Epithelial cell of esophagus (primary cell): ENCODE results near the gene HSPA14.

Experiments
- DNase-seq: peaks from one replicate; pipeline ENCODE4 v3.0.0; 2010; ENCODE audit warnings: low read depth
- H3K4me3 ChIP-seq: 2 replicates; pipeline ENCODE4 v1.5.1; 2011; ENCODE audit warnings: mild to moderate bottlenecking, low read length, control low read depth
- TF ChIP-seq, protein P1 (sequence below): IDR thresholded peaks from 2 replicates; pipeline ENCODE4 v1.5.1; 2011; ENCODE audit warnings: low read depth, mild to moderate bottlenecking, low read length, control low read depth, inconsistent platforms; ENCODE audit not compliant: insufficient read depth; ENCODE audit errors: missing control alignments

HSPA14 gene, protein sequence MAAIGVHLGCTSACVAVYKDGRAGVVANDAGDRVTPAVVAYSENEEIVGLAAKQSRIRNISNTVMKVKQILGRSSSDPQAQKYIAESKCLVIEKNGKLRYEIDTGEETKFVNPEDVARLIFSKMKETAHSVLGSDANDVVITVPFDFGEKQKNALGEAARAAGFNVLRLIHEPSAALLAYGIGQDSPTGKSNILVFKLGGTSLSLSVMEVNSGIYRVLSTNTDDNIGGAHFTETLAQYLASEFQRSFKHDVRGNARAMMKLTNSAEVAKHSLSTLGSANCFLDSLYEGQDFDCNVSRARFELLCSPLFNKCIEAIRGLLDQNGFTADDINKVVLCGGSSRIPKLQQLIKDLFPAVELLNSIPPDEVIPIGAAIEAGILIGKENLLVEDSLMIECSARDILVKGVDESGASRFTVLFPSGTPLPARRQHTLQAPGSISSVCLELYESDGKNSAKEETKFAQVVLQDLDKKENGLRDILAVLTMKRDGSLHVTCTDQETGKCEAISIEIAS

DNA sequence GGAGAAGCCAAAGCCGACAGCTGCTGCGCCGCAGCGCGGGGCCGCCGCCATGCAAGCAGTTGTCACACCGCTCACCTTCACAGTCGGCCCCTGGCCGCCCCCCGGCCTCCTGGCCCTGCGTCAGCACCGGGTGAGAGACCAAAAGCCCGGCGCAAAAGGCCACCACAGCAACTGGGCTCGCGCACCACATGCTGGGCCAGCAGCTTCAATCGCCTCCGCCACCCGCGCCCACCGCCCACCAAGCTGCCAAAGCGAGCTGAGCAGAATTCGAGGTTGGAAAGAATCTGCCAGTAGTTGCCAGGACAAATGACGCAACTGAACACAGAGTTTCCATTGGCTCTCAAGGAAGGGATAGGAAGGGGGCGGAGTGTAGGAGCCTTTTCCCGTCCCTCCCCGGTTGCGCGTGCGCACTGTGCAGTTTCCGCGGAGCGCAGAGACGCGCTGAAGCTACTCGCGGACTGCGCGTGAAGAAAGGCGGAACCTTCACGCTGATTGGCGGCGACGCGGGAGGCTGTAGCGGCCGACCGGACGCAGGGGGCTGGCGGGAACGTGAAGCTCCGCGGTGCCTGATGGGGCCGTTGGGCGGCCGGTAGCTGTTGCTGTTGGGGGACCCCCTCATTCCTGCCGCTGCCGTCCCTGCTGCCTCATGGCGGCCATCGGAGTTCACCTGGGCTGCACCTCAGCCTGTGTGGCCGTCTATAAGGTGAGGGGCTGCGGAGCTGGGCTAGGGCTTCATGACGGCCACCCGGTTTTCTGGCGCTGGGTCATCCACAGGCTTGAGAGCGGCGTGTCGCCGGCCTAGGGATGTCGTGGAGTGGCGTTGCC lies at the start of gene HSPA14, which contains the start of the genes CDNF and MSANTD7:
Gene HSPA14, plus strand, starts transcription at position 550 of the 825 bp plus-strand sequence. Its CDS starts 97 bp downstream, at position 647.
Gene CDNF, minus strand, starts transcription at position 281 of the 825 bp plus-strand sequence. Its CDS starts 91 bp downstream, at position 190.
Gene MSANTD7, plus strand, starts transcription at position 550 of the 825 bp plus-strand sequence. CDS start 3,979 bp downstream, outside the sequence.
- TF ChIP-seq, protein P1, sequence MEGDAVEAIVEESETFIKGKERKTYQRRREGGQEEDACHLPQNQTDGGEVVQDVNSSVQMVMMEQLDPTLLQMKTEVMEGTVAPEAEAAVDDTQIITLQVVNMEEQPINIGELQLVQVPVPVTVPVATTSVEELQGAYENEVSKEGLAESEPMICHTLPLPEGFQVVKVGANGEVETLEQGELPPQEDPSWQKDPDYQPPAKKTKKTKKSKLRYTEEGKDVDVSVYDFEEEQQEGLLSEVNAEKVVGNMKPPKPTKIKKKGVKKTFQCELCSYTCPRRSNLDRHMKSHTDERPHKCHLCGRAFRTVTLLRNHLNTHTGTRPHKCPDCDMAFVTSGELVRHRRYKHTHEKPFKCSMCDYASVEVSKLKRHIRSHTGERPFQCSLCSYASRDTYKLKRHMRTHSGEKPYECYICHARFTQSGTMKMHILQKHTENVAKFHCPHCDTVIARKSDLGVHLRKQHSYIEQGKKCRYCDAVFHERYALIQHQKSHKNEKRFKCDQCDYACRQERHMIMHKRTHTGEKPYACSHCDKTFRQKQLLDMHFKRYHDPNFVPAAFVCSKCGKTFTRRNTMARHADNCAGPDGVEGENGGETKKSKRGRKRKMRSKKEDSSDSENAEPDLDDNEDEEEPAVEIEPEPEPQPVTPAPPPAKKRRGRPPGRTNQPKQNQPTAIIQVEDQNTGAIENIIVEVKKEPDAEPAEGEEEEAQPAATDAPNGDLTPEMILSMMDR = no peak
- H3K4me3 ChIP-seq = peak within 1 kb of the TSS; percentile 96
- peak; percentile 99 for DNase-seq

DNA sequence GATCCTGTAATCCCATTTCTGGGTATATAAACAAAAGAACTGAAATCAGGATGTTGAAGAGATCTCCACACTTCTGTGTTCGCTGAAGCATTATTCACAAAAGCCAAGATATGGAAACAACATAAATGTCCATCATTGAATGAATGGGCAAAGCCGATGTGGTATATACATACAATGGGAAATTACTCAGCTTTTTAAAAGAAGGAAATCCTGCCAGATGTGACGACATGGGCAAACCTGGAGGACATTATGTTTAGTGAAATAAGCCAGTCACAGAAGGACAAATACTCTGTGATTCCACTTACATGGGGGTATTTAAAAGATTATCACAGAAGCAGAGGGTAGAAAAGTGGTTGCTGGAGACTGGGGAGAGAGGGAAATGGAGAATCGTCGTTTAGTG lies 39.5 kb upstream of the HSPA14 start:
- no peak for DNase-seq
- TF ChIP-seq, protein P1 = no peak
- H3K4me3 ChIP-seq = no peak overlapping the region

DNA sequence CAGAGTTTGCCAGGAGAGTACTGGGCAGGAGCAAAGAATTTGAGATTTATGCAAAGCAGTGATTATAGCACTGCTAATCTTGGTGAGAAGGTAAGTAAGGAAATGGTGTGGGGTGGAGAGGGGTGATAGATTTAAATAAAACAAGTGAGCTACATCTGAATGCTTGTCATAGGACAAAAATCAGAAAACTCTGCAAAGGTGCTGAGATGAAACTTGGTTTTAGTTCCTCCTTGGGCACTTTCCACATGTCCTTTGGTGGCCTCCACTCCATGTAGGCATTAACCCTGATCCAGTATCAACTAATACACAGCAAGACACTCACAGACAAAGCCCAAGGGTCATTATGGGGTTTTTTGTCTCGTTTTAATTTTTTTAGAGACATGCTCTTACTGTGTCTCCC lies 37.7 kb upstream of the HSPA14 start:
- H3K4me3 ChIP-seq = no peak overlapping the region
- TF ChIP-seq, protein P1 = no peak
- no peak for DNase-seq

DNA sequence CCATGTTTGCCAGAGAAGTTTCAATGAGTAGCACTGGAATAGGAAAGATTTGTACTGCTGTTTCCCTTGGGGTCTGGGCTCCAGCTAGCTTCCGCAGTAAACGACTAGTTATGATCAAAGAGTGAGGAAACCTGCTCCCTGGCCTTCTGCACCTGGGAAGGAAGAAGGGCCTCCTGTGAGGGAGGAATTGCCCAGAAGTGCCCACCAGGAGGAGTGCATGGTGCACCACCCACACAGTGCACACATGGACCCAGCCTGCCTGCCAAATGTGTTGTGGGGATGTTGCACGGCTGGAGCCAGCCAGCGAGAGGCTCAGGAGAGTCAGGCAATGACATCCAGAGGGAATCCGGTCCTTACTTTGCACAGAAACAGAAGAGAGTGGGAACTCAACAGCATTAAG lies 36.4 kb upstream of the HSPA14 start:
- DNase-seq = no peak
- TF ChIP-seq, protein P1 = no peak
- no peak overlapping the region for H3K4me3 ChIP-seq

DNA sequence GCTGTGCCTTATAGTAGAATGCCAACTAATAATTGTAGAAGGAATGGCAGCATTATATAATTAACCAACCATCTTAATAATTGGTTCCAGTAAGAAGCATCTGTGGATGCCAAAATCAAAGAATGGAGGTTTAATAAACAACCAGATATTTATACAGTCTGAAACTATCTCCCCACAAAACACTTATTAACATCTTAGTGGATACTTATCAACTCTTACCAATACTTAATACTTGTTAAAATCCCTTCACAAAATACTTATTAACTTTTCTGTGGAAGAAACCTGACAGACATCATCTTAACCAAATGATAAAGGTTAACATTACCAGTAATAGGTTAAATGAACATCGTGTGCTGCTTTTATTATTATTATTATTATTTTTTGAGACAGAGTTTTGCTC lies 34.3 kb upstream of the HSPA14 start:
- no peak overlapping the region for H3K4me3 ChIP-seq
- TF ChIP-seq, protein P1 = no peak
- DNase-seq = no peak

DNA sequence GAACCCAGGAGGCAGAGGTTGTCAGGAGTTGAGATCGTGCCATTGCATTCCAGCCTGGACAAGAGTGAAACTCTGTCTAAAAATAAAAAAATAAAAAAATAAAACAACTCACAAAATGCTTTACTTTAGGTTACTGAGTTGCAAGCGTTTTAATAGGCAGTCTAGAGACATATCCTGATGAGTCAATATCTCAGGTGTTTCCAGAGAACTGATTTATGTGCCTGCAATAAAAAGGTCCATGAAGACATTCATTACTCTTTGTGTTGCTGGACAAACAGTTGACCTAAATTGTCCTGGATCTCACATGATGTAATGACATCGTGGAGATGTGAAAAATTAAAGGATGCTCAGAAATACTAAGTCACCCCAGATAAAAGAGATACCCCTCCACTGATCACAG lies 31.8 kb upstream of the HSPA14 start:
- DNase-seq = no peak
- TF ChIP-seq, protein P1 = no peak
- no peak overlapping the region for H3K4me3 ChIP-seq
